ENCODE results near the gene CWC22. TPM values are rescaled to one million over a fixed set of nuclear protein-coding genes. Genes with fewer than 3 reads are reported as not detected.

Gene CWC22
- total RNA-seq, 4 donors from 2014 or later, result 7.5 to 19.9 (median 16.4) TPM

DNA sequence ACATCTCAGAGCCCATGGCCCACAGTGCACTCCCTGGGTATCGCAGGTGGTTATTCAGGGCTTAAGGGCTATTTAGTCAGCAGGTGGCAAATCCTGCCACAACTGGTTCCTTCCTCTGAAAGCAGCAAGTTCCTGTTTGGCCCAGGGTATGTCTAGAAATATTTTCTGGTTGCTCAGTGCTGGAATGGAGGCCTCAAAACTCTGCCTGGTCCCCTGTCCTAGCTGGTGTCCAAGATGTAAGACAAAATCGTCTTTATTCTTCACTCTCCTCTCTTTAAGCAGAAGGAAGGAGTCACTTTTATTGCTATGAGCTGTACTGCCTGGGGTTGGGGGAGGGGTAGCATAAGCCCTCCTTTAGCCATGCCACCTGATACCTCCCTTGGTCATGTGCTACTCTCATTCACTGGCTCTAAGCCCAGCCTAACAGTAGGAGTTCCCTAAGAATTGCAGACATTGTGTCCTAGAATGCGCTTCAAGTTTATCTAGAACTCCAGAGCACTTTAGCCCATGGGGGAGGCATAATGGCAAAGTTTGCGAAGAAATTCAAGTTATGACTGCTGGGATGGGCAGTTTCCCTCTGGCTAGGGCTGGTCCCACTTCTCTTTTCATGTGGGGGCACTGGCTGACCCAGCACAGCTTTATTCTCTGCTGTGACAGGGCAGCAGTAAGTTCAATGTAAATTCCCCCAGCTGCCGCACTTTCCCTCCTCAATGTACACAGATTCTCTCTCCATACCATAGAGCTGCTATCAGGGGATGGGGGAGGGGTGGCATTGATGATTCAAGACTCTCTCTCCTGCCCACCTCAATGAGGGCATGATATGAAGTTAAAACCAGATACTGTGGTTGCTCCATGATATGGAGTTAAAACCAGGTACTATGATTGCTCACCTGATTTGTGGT lies 27.1 kb upstream of the CWC22 start:
- Histone ChIP-seq H3K27ac (no peak overlapping the region), H3K4me3 (no peak overlapping the region), H3K36me3 (no peaks in the 10 kb centered on the region), H3K27me3 (no peaks in the 10 kb centered on the region), H3K4me1 (no peaks in the 10 kb centered on the region), H3K9me3 (peaks cover 3 to 7% of the 10 kb centered on the region in 2 donors)
- DNase-seq, result no peak
- in situ Hi-C loops (cut with MboI; ENCODE audit: low pct_ligation_motif_present in 1 of 4, low pct_unique_long_range_greater_than_20kb in 1 of 4, low sequenced_read_pairs in 3 of 4), result no loop called here
- TF ChIP-seq EP300 (IDR thresholded peaks at IDR 0.05; ENCODE audit: low read depth) (no peak), POLR2AphosphoS5 (IDR thresholded peaks at IDR 0.05) (no peak), POLR2A (IDR thresholded peaks at IDR 0.05) (no peak), CTCF (IDR thresholded peaks at IDR 0.05) (no peak)
- intact Hi-C loops (cut with DNase I; ENCODE audit: low total_unique reads), result no loop called here
- 64 to 70% methylated on average over 4 to 5 of the region's 5 CpGs for WGBS, 2 donors (ENCODE audit: low coverage in 1 of 2)

- intact Hi-C loops (cut with DNase I; ENCODE audit: low total_unique reads), result no loop called here
- Histone ChIP-seq H3K4me1 (no peaks in the 10 kb centered on the region), H3K27ac (no peak overlapping the region), H3K4me3 (no peak overlapping the region), H3K27me3 (no peaks in the 10 kb centered on the region), H3K36me3 (no peaks in the 10 kb centered on the region), H3K9me3 (peaks cover 4 to 8% of the 10 kb centered on the region in 2 donors)
- 75 to 86% methylated on average over 1 of the region's 1 CpG for WGBS, 2 donors (ENCODE audit: low coverage in 1 of 2)
- no peak for TF ChIP-seq POLR2AphosphoS5 (IDR thresholded peaks at IDR 0.05)
- no peak for TF ChIP-seq CTCF (IDR thresholded peaks at IDR 0.05)
- TF ChIP-seq POLR2A (IDR thresholded peaks at IDR 0.05), result no peak
- no peak for TF ChIP-seq EP300 (IDR thresholded peaks at IDR 0.05; ENCODE audit: low read depth)
- DNase-seq, result no peak
- in situ Hi-C loops (cut with MboI; ENCODE audit: low pct_ligation_motif_present in 1 of 4, low pct_unique_long_range_greater_than_20kb in 1 of 4, low sequenced_read_pairs in 3 of 4), result no loop called here
Measured at GRCh38 chr2:180029575-180029974, 22.5 kb upstream of the CWC22 start.

GRCh38 chr2:180021850-180022249 lies 14.8 kb upstream of the CWC22 start:
- in situ Hi-C loops (cut with MboI; ENCODE audit: low pct_ligation_motif_present in 1 of 4, low pct_unique_long_range_greater_than_20kb in 1 of 4, low sequenced_read_pairs in 3 of 4), result no loop called here

More at GRCh38 chr2:180021850-180022249, 14.8 kb upstream of the CWC22 start:
- no peaks in the 10 kb centered on the region for H3K9me3 ChIP-seq
- DNase-seq, result no peak
- 63 to 91% methylated on average over 3 to 23 of the region's 23 CpGs for WGBS, 2 donors (ENCODE audit: low coverage in 1 of 2)
- no peaks in the 10 kb centered on the region for H3K4me1 ChIP-seq
- no peaks in the 10 kb centered on the region for H3K36me3 ChIP-seq
- TF ChIP-seq POLR2A (IDR thresholded peaks at IDR 0.05) (no peak), POLR2AphosphoS5 (IDR thresholded peaks at IDR 0.05) (no peak), EP300 (IDR thresholded peaks at IDR 0.05; ENCODE audit: low read depth) (no peak), CTCF (IDR thresholded peaks at IDR 0.05) (no peak)
- H3K27me3 ChIP-seq, result no peaks in the 10 kb centered on the region
- no peak overlapping the region for H3K4me3 ChIP-seq
- no peak overlapping the region for H3K27ac ChIP-seq
- intact Hi-C loops (cut with DNase I; ENCODE audit: low total_unique reads), result no loop called here

Measured in transverse colon (tissue), 4 donors.